ENCODE measurements around the gene SATB2.

DNA sequence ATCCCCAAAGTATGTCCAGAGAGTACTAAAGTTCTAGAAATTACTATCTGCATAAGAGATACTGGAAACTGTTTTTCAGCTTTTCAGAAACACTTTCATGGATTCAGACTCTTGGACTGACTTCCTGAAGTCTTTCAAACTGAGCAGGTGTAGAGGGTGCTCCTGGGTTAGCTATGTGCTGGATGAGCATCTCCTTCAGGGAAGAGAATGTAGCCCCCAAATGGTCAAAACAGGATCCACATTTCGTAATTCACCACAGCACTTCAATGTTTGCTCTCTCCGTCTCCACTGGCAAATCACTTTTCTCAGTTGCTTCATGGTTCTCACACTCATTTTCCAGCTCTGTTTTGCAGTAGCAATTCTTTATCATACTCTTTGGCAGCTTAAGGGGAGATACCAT is 23.2 kb upstream of the SATB2 start:
- TF ChIP-seq, protein P1, sequence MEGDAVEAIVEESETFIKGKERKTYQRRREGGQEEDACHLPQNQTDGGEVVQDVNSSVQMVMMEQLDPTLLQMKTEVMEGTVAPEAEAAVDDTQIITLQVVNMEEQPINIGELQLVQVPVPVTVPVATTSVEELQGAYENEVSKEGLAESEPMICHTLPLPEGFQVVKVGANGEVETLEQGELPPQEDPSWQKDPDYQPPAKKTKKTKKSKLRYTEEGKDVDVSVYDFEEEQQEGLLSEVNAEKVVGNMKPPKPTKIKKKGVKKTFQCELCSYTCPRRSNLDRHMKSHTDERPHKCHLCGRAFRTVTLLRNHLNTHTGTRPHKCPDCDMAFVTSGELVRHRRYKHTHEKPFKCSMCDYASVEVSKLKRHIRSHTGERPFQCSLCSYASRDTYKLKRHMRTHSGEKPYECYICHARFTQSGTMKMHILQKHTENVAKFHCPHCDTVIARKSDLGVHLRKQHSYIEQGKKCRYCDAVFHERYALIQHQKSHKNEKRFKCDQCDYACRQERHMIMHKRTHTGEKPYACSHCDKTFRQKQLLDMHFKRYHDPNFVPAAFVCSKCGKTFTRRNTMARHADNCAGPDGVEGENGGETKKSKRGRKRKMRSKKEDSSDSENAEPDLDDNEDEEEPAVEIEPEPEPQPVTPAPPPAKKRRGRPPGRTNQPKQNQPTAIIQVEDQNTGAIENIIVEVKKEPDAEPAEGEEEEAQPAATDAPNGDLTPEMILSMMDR (tag by site-specific recombination; IDR thresholded peaks at IDR 0.05): peak; percentile 22; the same call in 1 of the 2 replicates
- TF ChIP-seq, protein P2, sequence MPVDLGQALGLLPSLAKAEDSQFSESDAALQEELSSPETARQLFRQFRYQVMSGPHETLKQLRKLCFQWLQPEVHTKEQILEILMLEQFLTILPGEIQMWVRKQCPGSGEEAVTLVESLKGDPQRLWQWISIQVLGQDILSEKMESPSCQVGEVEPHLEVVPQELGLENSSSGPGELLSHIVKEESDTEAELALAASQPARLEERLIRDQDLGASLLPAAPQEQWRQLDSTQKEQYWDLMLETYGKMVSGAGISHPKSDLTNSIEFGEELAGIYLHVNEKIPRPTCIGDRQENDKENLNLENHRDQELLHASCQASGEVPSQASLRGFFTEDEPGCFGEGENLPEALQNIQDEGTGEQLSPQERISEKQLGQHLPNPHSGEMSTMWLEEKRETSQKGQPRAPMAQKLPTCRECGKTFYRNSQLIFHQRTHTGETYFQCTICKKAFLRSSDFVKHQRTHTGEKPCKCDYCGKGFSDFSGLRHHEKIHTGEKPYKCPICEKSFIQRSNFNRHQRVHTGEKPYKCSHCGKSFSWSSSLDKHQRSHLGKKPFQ (tag by site-specific recombination; IDR thresholded peaks at IDR 0.05): no peak
- TF ChIP-seq ZNF114 (tag by site-specific recombination; IDR thresholded peaks at IDR 0.05) (no peak), GLIS2 (tag by site-specific recombination; IDR thresholded peaks at IDR 0.05) (no peak), ZNF274 (IDR thresholded peaks at IDR 0.05; ENCODE audit: low read length) (no peak), ZNF274 (tag by site-specific recombination; IDR thresholded peaks at IDR 0.05; ENCODE audit: borderline replicate concordance) (no peak), ZNF707 (tag by site-specific recombination; IDR thresholded peaks at IDR 0.05) (no peak), ZNF549 (tag by site-specific recombination; IDR thresholded peaks at IDR 0.05) (no peak), ZBTB7A (tag by site-specific recombination; IDR thresholded peaks at IDR 0.05; ENCODE audit: low read depth) (no peak), ZEB2 (tag by site-specific recombination; IDR thresholded peaks at IDR 0.05) (no peak)
- TF ChIP-seq, protein P3, sequence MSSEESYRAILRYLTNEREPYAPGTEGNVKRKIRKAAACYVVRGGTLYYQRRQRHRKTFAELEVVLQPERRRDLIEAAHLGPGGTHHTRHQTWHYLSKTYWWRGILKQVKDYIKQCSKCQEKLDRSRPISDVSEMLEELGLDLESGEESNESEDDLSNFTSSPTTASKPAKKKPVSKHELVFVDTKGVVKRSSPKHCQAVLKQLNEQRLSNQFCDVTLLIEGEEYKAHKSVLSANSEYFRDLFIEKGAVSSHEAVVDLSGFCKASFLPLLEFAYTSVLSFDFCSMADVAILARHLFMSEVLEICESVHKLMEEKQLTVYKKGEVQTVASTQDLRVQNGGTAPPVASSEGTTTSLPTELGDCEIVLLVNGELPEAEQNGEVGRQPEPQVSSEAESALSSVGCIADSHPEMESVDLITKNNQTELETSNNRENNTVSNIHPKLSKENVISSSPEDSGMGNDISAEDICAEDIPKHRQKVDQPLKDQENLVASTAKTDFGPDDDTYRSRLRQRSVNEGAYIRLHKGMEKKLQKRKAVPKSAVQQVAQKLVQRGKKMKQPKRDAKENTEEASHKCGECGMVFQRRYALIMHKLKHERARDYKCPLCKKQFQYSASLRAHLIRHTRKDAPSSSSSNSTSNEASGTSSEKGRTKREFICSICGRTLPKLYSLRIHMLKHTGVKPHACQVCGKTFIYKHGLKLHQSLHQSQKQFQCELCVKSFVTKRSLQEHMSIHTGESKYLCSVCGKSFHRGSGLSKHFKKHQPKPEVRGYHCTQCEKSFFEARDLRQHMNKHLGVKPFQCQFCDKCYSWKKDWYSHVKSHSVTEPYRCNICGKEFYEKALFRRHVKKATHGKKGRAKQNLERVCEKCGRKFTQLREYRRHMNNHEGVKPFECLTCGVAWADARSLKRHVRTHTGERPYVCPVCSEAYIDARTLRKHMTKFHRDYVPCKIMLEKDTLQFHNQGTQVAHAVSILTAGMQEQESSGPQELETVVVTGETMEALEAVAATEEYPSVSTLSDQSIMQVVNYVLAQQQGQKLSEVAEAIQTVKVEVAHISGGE (tag by site-specific recombination; conservative IDR thresholded peaks at IDR 0.05; ENCODE audit: low read depth): no peak

Measured in HEK293 (cell line).